KMS-11 (cell line): ENCODE data around the gene GAB2.

Source experiments
- H2AFZ ChIP-seq: fragments of 200-600 bp; sonication (generic); 2 replicates; pipeline ENCODE4 v1.6.1; 2016; ENCODE audit warnings: antibody characterized with exemption, mixed run types, low read depth
- H3K27ac ChIP-seq: fragments of 200-600 bp; sonication (generic); 2 replicates; pipeline ENCODE4 v1.6.1; 2016; ENCODE audit warnings: mild to moderate bottlenecking, mixed run types
- H3K27me3 ChIP-seq: fragments of 200-600 bp; sonication (generic); 2 replicates; pipeline ENCODE4 v1.6.1; 2017; ENCODE audit warnings: mild to moderate bottlenecking, low read depth, mixed run types, moderate library complexity; ENCODE audit not compliant: insufficient read depth
- H3K36me3 ChIP-seq: fragments of 200-600 bp; sonication (generic); 2 replicates; pipeline ENCODE4 v1.6.1; 2017; ENCODE audit warnings: mild to moderate bottlenecking, mixed run types; ENCODE audit not compliant: insufficient read depth
- H3K4me1 ChIP-seq: fragments of 200-600 bp; sonication (generic); 2 replicates; pipeline ENCODE4 v1.6.1; 2016; ENCODE audit warnings: mild to moderate bottlenecking, low read depth, mixed run types; ENCODE audit not compliant: poor library complexity, severe bottlenecking
- H3K4me2 ChIP-seq: fragments of 200-600 bp; sonication (generic); 2 replicates; pipeline ENCODE4 v1.7.0; 2016; ENCODE audit warnings: mild to moderate bottlenecking, mixed run types
- H3K4me3 ChIP-seq: fragments of 200-600 bp; sonication (generic); IDR thresholded peaks from 2 replicates; pipeline ENCODE4 v1.6.1; 2017; ENCODE audit warnings: low read depth, low read length, mixed read lengths; ENCODE audit not compliant: insufficient read depth
- H3K79me2 ChIP-seq: fragments of 200-600 bp; sonication (generic); 2 replicates; pipeline ENCODE4 v1.6.1; 2016; ENCODE audit warnings: low read depth, mixed run types; ENCODE audit not compliant: insufficient read depth
- H3K9ac ChIP-seq: fragments of 200-600 bp; sonication (generic); 2 replicates; pipeline ENCODE4 v1.6.1; 2016; ENCODE audit warnings: mild to moderate bottlenecking, mixed run types
- H4K20me1 ChIP-seq: fragments of 200-600 bp; sonication (generic); 2 replicates; pipeline ENCODE4 v1.6.1; 2016; ENCODE audit warnings: mild to moderate bottlenecking, mixed run types; ENCODE audit not compliant: insufficient read depth
- CTCF ChIP-seq: fragments of 200-600 bp; sonication (generic); conservative IDR thresholded peaks from 2 replicates; pipeline ENCODE4 v1.6.1; 2017; ENCODE audit warnings: low read depth, mild to moderate bottlenecking, antibody characterized with exemption, low read length, moderate library complexity, mixed read lengths

GAB2 gene

GRCh38 chr11:78419327-78419726 is 1.7 kb upstream of the GAB2 start:
- Histone ChIP-seq H2AFZ (no peak overlapping the region), H3K4me3 (no peak overlapping the region), H3K79me2 (no peaks in the 10 kb centered on the region), H3K27me3 (no peaks in the 10 kb centered on the region; the same call in 1 of the 2 replicates), H3K9ac (no peak overlapping the region), H3K4me2 (no peak overlapping the region), H3K36me3 (no peaks in the 10 kb centered on the region), H3K27ac (no peak overlapping the region), H4K20me1 (no peaks in the 10 kb centered on the region), H3K4me1 (peaks cover 15% of the 10 kb centered on the region)
- TF ChIP-seq CTCF: no peak

- Histone ChIP-seq H3K4me2 (peak overlapping the region; percentile 66), H3K79me2 (no peaks in the 10 kb centered on the region), H2AFZ (peak overlapping the region; percentile 79), H3K27ac (no peak overlapping the region), H3K9ac (peak overlapping the region; percentile 64; the same call in 1 of the 2 replicates), H3K4me3 (no peak overlapping the region), H4K20me1 (no peaks in the 10 kb centered on the region), H3K4me1 (peaks cover 11% of the 10 kb centered on the region), H3K27me3 (no peaks in the 10 kb centered on the region; the same call in 1 of the 2 replicates), H3K36me3 (no peaks in the 10 kb centered on the region)
- TF ChIP-seq CTCF: no peak
Observed at GRCh38 chr11:78418584-78419211, 1.1 kb upstream of the GAB2 start.

- H3K36me3 ChIP-seq: no peaks in the 10 kb centered on the region
- peak overlapping the region; percentile 66 for H3K4me2 ChIP-seq
- H3K9ac ChIP-seq: peak overlapping the region; percentile 64
- peak overlapping the region; percentile 79 for H2AFZ ChIP-seq
- no peaks in the 10 kb centered on the region for H4K20me1 ChIP-seq
- TF ChIP-seq CTCF: no peak
- peaks cover 11% of the 10 kb centered on the region for H3K4me1 ChIP-seq
- H3K79me2 ChIP-seq: no peaks in the 10 kb centered on the region
- H3K27me3 ChIP-seq: no peaks in the 10 kb centered on the region; the same call in 1 of the 2 replicates
- H3K27ac ChIP-seq: no peak overlapping the region
- no peak overlapping the region for H3K4me3 ChIP-seq
Observed at GRCh38 chr11:78417888-78418583, 416 bp upstream of the GAB2 start.

GRCh38 chr11:78416285-78417174 is 1.1 kb downstream of the GAB2 start:
- Histone ChIP-seq H3K4me1 (peaks cover 11% of the 10 kb centered on the region), H3K4me3 (no peak overlapping the region), H3K79me2 (no peaks in the 10 kb centered on the region), H2AFZ (peak overlapping the region; percentile 90), H3K9ac (peak overlapping the region; percentile 62; the same call in 1 of the 2 replicates), H3K27me3 (no peaks in the 10 kb centered on the region; the same call in 1 of the 2 replicates), H4K20me1 (no peaks in the 10 kb centered on the region), H3K4me2 (peak overlapping the region; percentile 68), H3K36me3 (no peaks in the 10 kb centered on the region), H3K27ac (peak overlapping the region; percentile 31)
- TF ChIP-seq CTCF: peak; percentile 71
